Heart right ventricle (tissue), 16 donors: Measurements from ENCODE around the gene ACVR2A. TPM values are rescaled to one million over a fixed set of nuclear protein-coding genes. Genes with fewer than 3 reads are reported as not detected.

ENCODE experiments used
- ATAC-seq, 8 donors: fragments of 200-7000 bp; cut with Tn5 transposase; one replicate each; pipeline ENCODE4 v1.9.1; 2020; ENCODE audit warnings: mild to moderate bottlenecking in 8 of 8, moderate library complexity in 8 of 8, moderate number of reproducible peaks in 1 of 8
- DNase-seq, 2 donors: peaks; one replicate each; pipeline ENCODE4 v3.0.0-alpha.2; 2020
- H3K27ac ChIP-seq, 10 donors: fragments of 200-600 bp; sonication (generic) in 2 of 10; one replicate each; pipeline versions ENCODE4 v1.5.0 to v1.8.0; 2020 to 2022; ENCODE audit warnings: mild to moderate bottlenecking in 3 of 10
- H3K27me3 ChIP-seq, 7 donors: fragments of 200-600 bp; one replicate each; pipeline ENCODE4 v1.8.0; 2021 to 2022; ENCODE audit warnings: mild to moderate bottlenecking in 2 of 7
- H3K36me3 ChIP-seq, 9 donors: fragments of 200-600 bp; sonication (generic) in 1 of 9; one replicate each; pipeline versions ENCODE4 v1.5.0 to v1.8.0; 2020 to 2022; ENCODE audit warnings: mild to moderate bottlenecking in 2 of 9
- H3K4me1 ChIP-seq, 9 donors: fragments of 200-600 bp; sonication (generic) in 1 of 9; one replicate each; pipeline versions ENCODE4 v1.5.0 to v1.8.0; 2020 to 2022; ENCODE audit warnings: mild to moderate bottlenecking in 4 of 9
- H3K4me3 ChIP-seq, 10 donors: fragments of 200-600 bp; sonication (generic) in 2 of 10; one replicate each; pipeline versions ENCODE4 v1.5.0 to v1.8.0; 2020 to 2022; ENCODE audit warnings: mild to moderate bottlenecking in 7 of 10, moderate library complexity in 2 of 10
- H3K9me3 ChIP-seq, 11 donors: fragments of 200-600 bp in 10 of 11; sonication (generic) in 2 of 11; one replicate each; pipeline versions ENCODE4 v1.5.0 to v1.8.0; 2013 to 2022; ENCODE audit warnings: mild to moderate bottlenecking in 2 of 11, control low read depth in 1 of 11, moderate library complexity in 1 of 11
- CTCF ChIP-seq, 9 donors: fragments of 200-600 bp; sonication (generic) in 2 of 9; IDR thresholded peaks; one replicate each; pipeline versions ENCODE4 v1.5.0 to v1.8.0; 2021 to 2022; ENCODE audit warnings: antibody characterized with exemption in 9 of 9, mild to moderate bottlenecking in 5 of 9, moderate library complexity in 1 of 9
- WGBS, 2 donors: extraction: QIAGEN DNeasy Blood & Tissue Kit; methylation state at CpG; one replicate each; pipeline ENCODE4 v1.1.7; 2013; ENCODE audit warnings: inconsistent platforms in 1 of 2; 5-methylcytosine and 5-hydroxymethylcytosine counted together
- intact Hi-C, 10 donors: fragments of 100-400 bp; cut with DNase I; formaldehyde crosslinking; loops; one replicate each; pipeline versions ENCODE4 v1.11.1 to v1.14.2; 2022
- polyA plus RNA-seq, 2 donors: library from polyadenylated mRNA; stranded (reverse); fragments of 200-250 nt; gene quantifications; one replicate each; pipeline ENCODE4 v1.2.3, GENCODE V29; 2013
- total RNA-seq, 10 donors: library from RNA; stranded (reverse); fragmentation: NEBNext Ultra II Directional in 3 of 10; extraction: Animal tissue kit (Norgen Biotek cat#: 25700) in 3 of 10; gene quantifications; one replicate each; pipeline versions ENCODE4 v1.2.1 to v1.2.4, GENCODE V29; 2021 to 2023
- donor health status: Arrhythmogenic right ventricular cardiomyopathy.
- donor health status: ischemic (EF 13 %, LVEDD 7.1; RV severe dilation, severe dysfunction).
- donor health status: healthy with polysubstance abuse.
- donor health status: DM: no; HTN: yes; CAD: no.
- donor health status: DM: no; HTN: no; CAD: no.
- donor health status: ischemic (EF 25% LVEDD 6.9; RV normal size, moderate dysfunction).
- donor health status: ischemic (EF 25% LVEDD 5.7; RV mildly dilated, moderate dysfunction).
- donor health status: healthy.
- donor health status: DM: yes; HTN: yes; CAD: no.
- donor health status: Ischemic cardiomyopathy.
- donor health status: ischemic (EF 35%, LVEDD 5.7; RV mildly dilated, moderate dysfunction).
- donor health status: nonischemic (EF 11% LVEDD 7.7; RV severe dilation, severe dysfunction).
- donor health status: DM: yes; HTN: yes; CAD: no.
- donor health status: PGD.
- donor health status: ischemic (EF 29% LVEDD 5.4; RV normal size, mild dysfunction).
- donor health status: nonischemic (EF 23%, LVEDD 6.1; RV moderate dilation, normal function).

ACVR2A gene
- total and polyA plus RNA-seq, 12 donors: 2.7 to 14.4 (median 11.2) TPM

GRCh38 chr2:147917161-147917560 is 72.3 kb downstream of the ACVR2A start:
- Histone ChIP-seq H3K4me3 (no peak overlapping the region), H3K4me1 (peaks cover 0 to 14% (median 10%) of the 10 kb centered on the region in 9 donors), H3K9me3 (no peaks in the 10 kb centered on the region), H3K27ac (no peak overlapping the region), H3K27me3 (no peaks in the 10 kb centered on the region), H3K36me3 (peaks cover 0 to 74% (median 7%) of the 10 kb centered on the region in 9 donors)
- no peak for ATAC-seq
- intact Hi-C loops: loop anchor here in 4 of 10 donors (10.0 kb wide), 2 partner anchors 872 to 1182 kb away; no protein-coding TSS in a partner anchor
- no peak for DNase-seq
- no peak for TF ChIP-seq CTCF (IDR thresholded peaks at IDR 0.05)
- 88 to 91% methylated on average over 4 of the region's 4 CpGs for WGBS, 2 donors

- WGBS, 2 donors: 74 to 77% methylated on average over 3 of the region's 3 CpGs
- H3K9me3 ChIP-seq: no peaks in the 10 kb centered on the region
- H3K4me1 ChIP-seq: peaks cover 0 to 19% (median 9%) of the 10 kb centered on the region in 9 donors
- no peak overlapping the region for H3K27ac ChIP-seq
- no peak for TF ChIP-seq CTCF (IDR thresholded peaks at IDR 0.05)
- no peaks in the 10 kb centered on the region for H3K27me3 ChIP-seq
- DNase-seq (no peak), ATAC-seq (no peak)
- H3K36me3 ChIP-seq: peaks cover 0 to 81% (median 13%) of the 10 kb centered on the region in 9 donors
- intact Hi-C loops: no loop called here
- H3K4me3 ChIP-seq: no peak overlapping the region
Measured at GRCh38 chr2:147923846-147924245, 79.0 kb downstream of the ACVR2A start.

- TF ChIP-seq CTCF (IDR thresholded peaks at IDR 0.05): no peak
- Histone ChIP-seq H3K36me3 (peaks cover 0 to 82% (median 13%) of the 10 kb centered on the region in 9 donors), H3K4me3 (no peak overlapping the region), H3K27me3 (no peaks in the 10 kb centered on the region), H3K4me1 (peaks cover 0 to 19% (median 9%) of the 10 kb centered on the region in 9 donors), H3K9me3 (no peaks in the 10 kb centered on the region), H3K27ac (no peak overlapping the region)
- ATAC-seq (no peak), DNase-seq (no peak)
- 64 to 85% methylated on average over 3 of the region's 3 CpGs for WGBS, 2 donors
- intact Hi-C loops: no loop called here
Measured at GRCh38 chr2:147924647-147925046, 79.8 kb downstream of the ACVR2A start.

GRCh38 chr2:147925886-147926285 is 81.1 kb downstream of the ACVR2A start:
- peaks cover 0 to 82% (median 18%) of the 10 kb centered on the region in 9 donors for H3K36me3 ChIP-seq
- intact Hi-C loops: no loop called here
- no peak for TF ChIP-seq CTCF (IDR thresholded peaks at IDR 0.05)

More at GRCh38 chr2:147925886-147926285, 81.1 kb downstream of the ACVR2A start:
- Histone ChIP-seq H3K4me3 (no peak overlapping the region), H3K4me1 (peaks cover 0 to 19% (median 9%) of the 10 kb centered on the region in 9 donors), H3K27me3 (no peaks in the 10 kb centered on the region), H3K9me3 (no peaks in the 10 kb centered on the region), H3K27ac (no peak overlapping the region)
- ATAC-seq: no peak
- DNase-seq: peak in 1 of 2 donors; percentile 7
